ENCODE data around the gene SARS1.
"Not testable (repeated sequence)": the region's sequence is repeated elsewhere in the genome, so short reads cannot be mapped to it uniquely, and the experiment has no call there.

SARS1 gene

GRCh38 chr1:109208836-109209463 lies 4.8 kb upstream of the SARS1 start:
- H3K9me3 ChIP-seq (ENCODE audit: control insufficient read depth, low read length) = no peaks in the 10 kb centered on the region
- H3K4me1 ChIP-seq (ENCODE audit: control insufficient read depth, insufficient read depth, low read length, poor library complexity, severe bottlenecking) = peaks cover 3% of the 10 kb centered on the region
- H3K27ac ChIP-seq (ENCODE audit: low read depth, low read length, severe bottlenecking) = no peak overlapping the region
- no peaks in the 10 kb centered on the region for H3K36me3 ChIP-seq (ENCODE audit: control insufficient read depth, insufficient read depth, low read length)
- no peak overlapping the region for H3K4me3 ChIP-seq (ENCODE audit: extremely low read depth, insufficient read depth, low read length, poor library complexity, severe bottlenecking)
- 89 to 95% methylated on average over 5 to 7 of the region's 9 CpGs for WGBS, 2 experiments (ENCODE audit: insufficient coverage in 2 of 2)

GRCh38 chr1:109210058-109210457 lies 3.7 kb upstream of the SARS1 start:
- Histone ChIP-seq H3K4me1 (ENCODE audit: control insufficient read depth, insufficient read depth, low read length, poor library complexity, severe bottlenecking) (peaks cover 3% of the 10 kb centered on the region), H3K36me3 (ENCODE audit: control insufficient read depth, insufficient read depth, low read length) (peaks cover 4% of the 10 kb centered on the region), H3K9me3 (ENCODE audit: control insufficient read depth, low read length) (no peaks in the 10 kb centered on the region), H3K4me3 (ENCODE audit: extremely low read depth, insufficient read depth, low read length, poor library complexity, severe bottlenecking) (no peak overlapping the region), H3K27ac (ENCODE audit: low read depth, low read length, severe bottlenecking) (no peak overlapping the region)
- 95 to 96% methylated on average over 6 of the region's 8 CpGs for WGBS, 2 experiments (ENCODE audit: insufficient coverage in 2 of 2)

DNA sequence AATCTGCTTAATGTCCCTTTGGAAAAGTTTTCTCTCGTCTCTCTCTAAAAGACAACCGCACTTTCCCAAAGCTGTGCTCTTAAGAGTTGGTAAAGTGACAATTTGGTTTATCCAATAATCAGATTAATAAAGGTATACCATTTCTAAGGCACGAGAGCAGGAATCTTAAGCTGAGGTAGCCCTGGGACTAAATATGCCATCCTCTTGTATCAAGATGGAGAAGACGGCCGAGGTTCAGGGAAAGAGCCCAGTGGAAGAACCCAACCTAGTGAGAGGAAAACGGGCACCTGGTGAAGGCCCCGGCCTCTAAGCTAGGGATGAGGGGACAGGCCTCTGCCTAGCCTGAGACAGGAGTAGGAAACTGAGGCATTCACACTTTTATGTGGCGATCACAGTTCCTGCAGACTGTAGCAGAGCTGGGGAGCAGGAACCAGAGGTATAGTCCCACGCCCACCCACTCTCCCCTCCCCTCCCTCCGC lies 334 bp upstream of the SARS1 start:
- Histone ChIP-seq H3K36me3 (ENCODE audit: control insufficient read depth, insufficient read depth, low read length) (peaks cover 33% of the 10 kb centered on the region), H3K27ac (ENCODE audit: low read depth, low read length, severe bottlenecking) (no peak overlapping the region), H3K4me1 (ENCODE audit: control insufficient read depth, insufficient read depth, low read length, poor library complexity, severe bottlenecking) (peaks cover 3% of the 10 kb centered on the region), H3K4me3 (ENCODE audit: extremely low read depth, insufficient read depth, low read length, poor library complexity, severe bottlenecking) (peak overlapping the region; percentile 86), H3K9me3 (ENCODE audit: control insufficient read depth, low read length) (no peaks in the 10 kb centered on the region)
- WGBS, 2 experiments (ENCODE audit: insufficient coverage in 2 of 2) = 40 to 60% methylated on average over 5 to 6 of the region's 10 CpGs

DNA sequence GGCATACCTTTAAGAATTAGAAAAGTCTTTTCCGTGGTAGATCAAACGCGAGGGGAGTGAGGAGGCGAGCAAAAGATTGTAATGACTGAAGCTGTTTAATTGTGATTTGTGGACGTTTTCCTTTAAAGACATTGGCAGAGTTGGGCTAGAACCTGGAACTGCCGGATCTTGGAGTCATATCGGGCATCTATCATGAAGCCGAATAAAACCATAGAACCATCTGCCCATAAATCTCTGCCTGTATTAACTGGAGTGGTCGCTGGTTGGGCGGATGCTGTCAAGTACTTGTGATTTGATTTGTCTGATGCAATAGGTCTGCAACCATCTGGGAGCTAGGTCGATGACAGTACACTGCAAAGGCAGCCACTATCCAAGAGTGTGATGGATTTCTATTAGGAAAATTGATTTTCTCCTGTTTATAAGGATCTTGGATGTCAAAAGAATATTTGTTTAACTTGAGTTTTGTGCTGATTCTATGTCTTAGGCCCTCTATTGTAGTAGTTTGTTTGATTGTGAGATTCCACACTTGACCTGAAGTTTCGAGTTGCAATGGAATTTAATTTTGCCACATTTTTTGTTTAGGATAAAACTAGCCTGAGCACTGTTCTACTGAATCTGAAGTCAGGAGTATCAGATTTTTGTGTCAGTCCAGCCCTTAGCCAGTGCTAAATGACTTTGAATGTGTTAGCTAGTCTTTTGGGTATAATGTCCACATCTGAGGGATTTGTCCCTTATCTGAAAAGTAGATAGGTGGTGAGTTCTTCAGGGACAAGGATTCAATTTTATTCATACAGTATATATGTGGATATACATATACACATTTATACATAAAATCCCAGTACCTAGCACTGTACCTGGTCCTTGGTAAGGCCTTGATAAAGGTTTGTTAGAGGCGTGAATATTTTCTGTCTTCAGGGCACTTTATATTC lies 1.2 kb downstream of the SARS1 start:
- peaks cover 43% of the 10 kb centered on the region for H3K36me3 ChIP-seq (ENCODE audit: control insufficient read depth, insufficient read depth, low read length)
- peak overlapping the region; percentile 97 for H3K27ac ChIP-seq (ENCODE audit: low read depth, low read length, severe bottlenecking)
- H3K4me3 ChIP-seq (ENCODE audit: extremely low read depth, insufficient read depth, low read length, poor library complexity, severe bottlenecking) = peak overlapping the region; percentile 86
- no peaks in the 10 kb centered on the region for H3K4me1 ChIP-seq (ENCODE audit: control insufficient read depth, insufficient read depth, low read length, poor library complexity, severe bottlenecking)
- no peaks in the 10 kb centered on the region for H3K9me3 ChIP-seq (ENCODE audit: control insufficient read depth, low read length)
- 24 to 26% methylated on average over 10 of the region's 13 CpGs for WGBS, 2 experiments (ENCODE audit: insufficient coverage in 2 of 2)

DNA sequence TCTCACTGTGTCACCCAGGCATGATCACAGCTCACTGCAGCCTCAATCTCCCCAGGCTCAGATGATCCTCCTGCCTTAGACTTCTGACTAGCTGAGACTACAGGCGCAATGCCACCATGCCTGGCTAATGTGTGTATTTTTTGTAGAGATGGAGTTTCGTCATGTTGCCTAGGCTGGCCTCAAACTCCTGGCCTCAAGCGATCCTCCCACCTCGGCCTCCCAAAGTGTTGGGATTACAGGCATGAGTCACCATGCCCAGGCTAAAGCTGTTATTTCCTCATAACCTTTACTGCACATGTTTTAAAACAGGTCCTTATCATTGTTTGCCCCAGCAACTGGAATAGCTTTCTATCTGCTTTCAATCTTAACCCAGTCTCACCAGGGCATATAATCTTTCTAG lies 2.9 kb downstream of the SARS1 start:
- no peaks in the 10 kb centered on the region for H3K4me1 ChIP-seq (ENCODE audit: control insufficient read depth, insufficient read depth, low read length, poor library complexity, severe bottlenecking)
- H3K27ac ChIP-seq (ENCODE audit: low read depth, low read length, severe bottlenecking) = no peak overlapping the region
- H3K9me3 ChIP-seq (ENCODE audit: control insufficient read depth, low read length) = no peaks in the 10 kb centered on the region
- no peak overlapping the region for H3K4me3 ChIP-seq (ENCODE audit: extremely low read depth, insufficient read depth, low read length, poor library complexity, severe bottlenecking)
- peaks cover 56% of the 10 kb centered on the region for H3K36me3 ChIP-seq (ENCODE audit: control insufficient read depth, insufficient read depth, low read length)
- 89 to 94% methylated on average over 3 of the region's 4 CpGs for WGBS, 2 experiments (ENCODE audit: insufficient coverage in 2 of 2)

DNA sequence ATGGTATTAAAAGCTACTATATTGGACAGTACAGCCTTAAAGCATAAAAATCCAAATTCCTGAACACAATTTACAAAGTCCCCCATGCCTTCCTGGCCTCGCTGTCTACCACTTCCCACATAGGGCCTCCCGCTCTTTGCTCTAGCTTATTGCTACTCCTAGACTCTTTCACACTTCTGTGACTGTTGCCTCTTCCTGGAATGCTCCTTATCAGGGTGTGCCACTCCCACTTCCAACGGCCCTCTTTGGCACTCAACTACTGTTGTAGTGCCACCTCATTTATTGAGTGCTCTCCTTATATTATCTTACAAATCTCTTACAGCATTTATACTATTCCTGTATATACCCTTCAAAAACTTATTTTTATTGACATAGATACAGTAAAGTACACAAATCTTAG lies 4.8 kb downstream of the SARS1 start:
- no peaks in the 10 kb centered on the region for H3K9me3 ChIP-seq (ENCODE audit: control insufficient read depth, low read length)
- no peak overlapping the region for H3K4me3 ChIP-seq (ENCODE audit: extremely low read depth, insufficient read depth, low read length, poor library complexity, severe bottlenecking)
- H3K36me3 ChIP-seq (ENCODE audit: control insufficient read depth, insufficient read depth, low read length) = peaks cover 73% of the 10 kb centered on the region
- WGBS, 2 experiments (ENCODE audit: insufficient coverage in 2 of 2) = 87 to 95% methylated on average over 3 of the region's 3 CpGs
- H3K27ac ChIP-seq (ENCODE audit: low read depth, low read length, severe bottlenecking) = no peak overlapping the region
- no peaks in the 10 kb centered on the region for H3K4me1 ChIP-seq (ENCODE audit: control insufficient read depth, insufficient read depth, low read length, poor library complexity, severe bottlenecking)

GRCh38 chr1:109221201-109221600 lies 7.5 kb downstream of the SARS1 start:
- not testable (repeated sequence) for H3K27ac ChIP-seq (ENCODE audit: low read depth, low read length, severe bottlenecking); H3K9me3 ChIP-seq (ENCODE audit: control insufficient read depth, low read length); H3K4me3 ChIP-seq (ENCODE audit: extremely low read depth, insufficient read depth, low read length, poor library complexity, severe bottlenecking); H3K4me1 ChIP-seq (ENCODE audit: control insufficient read depth, insufficient read depth, low read length, poor library complexity, severe bottlenecking)
- WGBS, 2 experiments (ENCODE audit: insufficient coverage in 2 of 2) = 81 to 99% methylated on average over 7 to 8 of the region's 9 CpGs
- H3K36me3 ChIP-seq (ENCODE audit: control insufficient read depth, insufficient read depth, low read length) = peaks cover 82% of the 10 kb centered on the region

DNA sequence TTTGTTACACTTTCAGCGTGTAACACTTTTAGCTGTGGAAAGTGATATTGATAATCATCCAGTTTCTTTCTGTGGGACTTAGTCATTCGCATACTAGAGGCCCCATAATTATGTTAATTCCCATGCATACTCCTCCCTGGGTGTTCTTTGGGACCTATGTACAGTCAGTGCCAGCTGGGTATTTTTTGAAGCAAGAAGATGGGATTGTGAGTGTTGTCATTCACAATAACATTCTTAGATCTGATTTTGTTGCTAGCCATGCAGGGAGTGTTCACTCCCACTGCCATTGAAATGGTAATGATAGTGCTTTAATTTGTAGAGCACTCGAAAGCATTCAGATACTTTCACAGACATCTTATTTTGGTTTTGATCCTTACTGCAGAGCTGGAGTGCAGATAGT lies 11.6 kb downstream of the SARS1 start:
- H3K4me1 ChIP-seq (ENCODE audit: control insufficient read depth, insufficient read depth, low read length, poor library complexity, severe bottlenecking) = no peaks in the 10 kb centered on the region

GRCh38 chr1:109225711-109226445 lies 12.2 kb downstream of the SARS1 start:
- Histone ChIP-seq H3K27ac (ENCODE audit: low read depth, low read length, severe bottlenecking) (no peak overlapping the region), H3K4me1 (ENCODE audit: control insufficient read depth, insufficient read depth, low read length, poor library complexity, severe bottlenecking) (no peaks in the 10 kb centered on the region), H3K9me3 (ENCODE audit: control insufficient read depth, low read length) (no peaks in the 10 kb centered on the region), H3K36me3 (ENCODE audit: control insufficient read depth, insufficient read depth, low read length) (peaks cover 90% of the 10 kb centered on the region), H3K4me3 (ENCODE audit: extremely low read depth, insufficient read depth, low read length, poor library complexity, severe bottlenecking) (no peak overlapping the region)
- 76 to 100% methylated on average over 2 to 3 of the region's 5 CpGs for WGBS, 2 experiments (ENCODE audit: insufficient coverage in 2 of 2)

More for the DNA sequence above, 11.6 kb downstream of the SARS1 start:
- H3K9me3 ChIP-seq (ENCODE audit: control insufficient read depth, low read length) = no peaks in the 10 kb centered on the region
- H3K36me3 ChIP-seq (ENCODE audit: control insufficient read depth, insufficient read depth, low read length) = peaks cover 89% of the 10 kb centered on the region
- 80% methylated on average over 1 of the region's 3 CpGs; no CpG with 5 or more reads in 1 of the 2 experiments for WGBS, 2 experiments (ENCODE audit: insufficient coverage in 2 of 2)
- no peak overlapping the region for H3K4me3 ChIP-seq (ENCODE audit: extremely low read depth, insufficient read depth, low read length, poor library complexity, severe bottlenecking)
- no peak overlapping the region for H3K27ac ChIP-seq (ENCODE audit: low read depth, low read length, severe bottlenecking)

- no CpG with 5 or more reads among the region's 3 CpGs for WGBS, 2 experiments (ENCODE audit: insufficient coverage in 2 of 2)
- Histone ChIP-seq H3K4me1 (ENCODE audit: control insufficient read depth, insufficient read depth, low read length, poor library complexity, severe bottlenecking) (no peaks in the 10 kb centered on the region), H3K36me3 (ENCODE audit: control insufficient read depth, insufficient read depth, low read length) (peaks cover 95% of the 10 kb centered on the region), H3K9me3 (ENCODE audit: control insufficient read depth, low read length) (no peaks in the 10 kb centered on the region), H3K4me3 (ENCODE audit: extremely low read depth, insufficient read depth, low read length, poor library complexity, severe bottlenecking) (no peak overlapping the region), H3K27ac (ENCODE audit: low read depth, low read length, severe bottlenecking) (no peak overlapping the region)
Observed at GRCh38 chr1:109228167-109228566, 14.4 kb downstream of the SARS1 start.

Measured in mesodermal cell (in vitro differentiated cells).